Measurements from ENCODE around the gene STAP1. TPM values are rescaled to one million over a fixed set of nuclear protein-coding genes. Genes with fewer than 3 reads are reported as not detected.
A peak's percentile ranks its signal among the peaks of the same experiment; 100 is the strongest.

The STAP1 gene
- total RNA-seq, 1 donor, result not detected

DNA sequence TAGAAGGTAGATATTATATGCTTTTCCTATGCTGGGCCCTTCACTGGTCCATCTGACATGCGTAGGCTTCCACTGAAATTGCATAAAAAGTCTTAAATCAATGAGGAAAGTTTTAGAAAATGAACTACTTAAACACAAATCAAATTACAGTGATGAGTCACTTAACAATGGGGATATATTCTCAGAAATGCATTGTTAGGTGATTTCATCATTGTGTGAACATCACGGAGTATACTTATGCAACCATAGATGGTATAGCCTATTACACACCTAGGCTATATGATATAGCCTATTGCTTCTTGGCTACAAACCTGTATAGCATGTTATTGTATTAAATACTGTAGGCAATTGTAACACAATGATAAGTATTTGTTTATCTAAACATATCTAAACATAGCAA lies 10.3 kb downstream of the STAP1 start:
- H4K20me1 ChIP-seq (ENCODE audit: insufficient read depth, low read length), result no peaks in the 10 kb centered on the region
- H3K27me3 ChIP-seq (ENCODE audit: insufficient read depth, low read length), result no peaks in the 10 kb centered on the region
- no peaks in the 10 kb centered on the region for H3K79me2 ChIP-seq (ENCODE audit: insufficient read depth, low read length)
- H3K36me3 ChIP-seq (ENCODE audit: insufficient read depth, low read length), result no peaks in the 10 kb centered on the region
- peaks cover 4% of the 10 kb centered on the region for H3K4me1 ChIP-seq (ENCODE audit: insufficient read depth, low read length)
- no peak overlapping the region for H2AFZ ChIP-seq (ENCODE audit: low read length)
- H3K4me3 ChIP-seq (ENCODE audit: insufficient read depth, low read length), result no peak overlapping the region
- H3K27ac ChIP-seq (ENCODE audit: low read depth, low read length), result no peak overlapping the region
- no peak for DNase-seq (ENCODE audit: insufficient read length, low spot score, missing footprints)
- H3K4me2 ChIP-seq (ENCODE audit: insufficient read depth, low read length), result no peak overlapping the region
- H3K9me3 ChIP-seq (ENCODE audit: low read depth, low read length), result no peaks in the 10 kb centered on the region
- TF ChIP-seq CTCF (IDR thresholded peaks at IDR 0.05; ENCODE audit: extremely low read depth, low read depth, low read length), result no peak

DNA sequence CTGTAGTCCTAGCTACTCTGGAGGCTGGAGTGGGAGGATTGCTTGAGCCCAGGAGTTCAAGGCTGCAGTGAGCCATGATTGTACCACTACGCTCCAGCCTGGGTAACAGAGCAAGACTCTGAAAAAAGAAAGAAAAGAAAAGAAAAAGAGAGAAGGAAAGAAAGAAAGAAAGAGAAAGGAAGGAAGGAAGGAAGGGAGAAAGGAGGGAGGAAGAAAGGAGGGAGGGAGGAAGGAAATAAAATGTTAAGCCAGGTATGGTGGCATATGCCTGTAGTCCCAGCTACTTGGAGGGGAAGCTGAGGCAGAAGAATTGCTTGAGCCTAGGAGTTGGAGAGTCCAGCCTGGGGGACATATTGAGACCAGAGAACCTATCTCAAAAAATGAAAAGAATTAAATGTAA lies 12.0 kb downstream of the STAP1 start:
- H2AFZ ChIP-seq (ENCODE audit: low read length), result no peak overlapping the region
- H3K4me1 ChIP-seq (ENCODE audit: insufficient read depth, low read length), result peaks cover under 1% of the 10 kb centered on the region
- no peaks in the 10 kb centered on the region for H3K79me2 ChIP-seq (ENCODE audit: insufficient read depth, low read length)
- no peak for TF ChIP-seq CTCF (IDR thresholded peaks at IDR 0.05; ENCODE audit: extremely low read depth, low read depth, low read length)
- no peak overlapping the region for H3K4me2 ChIP-seq (ENCODE audit: insufficient read depth, low read length)
- no peaks in the 10 kb centered on the region for H3K9me3 ChIP-seq (ENCODE audit: low read depth, low read length)
- H4K20me1 ChIP-seq (ENCODE audit: insufficient read depth, low read length), result no peaks in the 10 kb centered on the region
- no peak overlapping the region for H3K27ac ChIP-seq (ENCODE audit: low read depth, low read length)
- DNase-seq (ENCODE audit: insufficient read length, low spot score, missing footprints), result no peak
- H3K27me3 ChIP-seq (ENCODE audit: insufficient read depth, low read length), result no peaks in the 10 kb centered on the region
- no peak overlapping the region for H3K4me3 ChIP-seq (ENCODE audit: insufficient read depth, low read length)
- H3K36me3 ChIP-seq (ENCODE audit: insufficient read depth, low read length), result no peaks in the 10 kb centered on the region

- no peaks in the 10 kb centered on the region for H3K36me3 ChIP-seq (ENCODE audit: insufficient read depth, low read length)
- no peaks in the 10 kb centered on the region for H3K4me1 ChIP-seq (ENCODE audit: insufficient read depth, low read length)
- peak overlapping the region; percentile 18 for H2AFZ ChIP-seq (ENCODE audit: low read length)
- H3K27me3 ChIP-seq (ENCODE audit: insufficient read depth, low read length), result no peaks in the 10 kb centered on the region
- no peak for TF ChIP-seq CTCF (IDR thresholded peaks at IDR 0.05; ENCODE audit: extremely low read depth, low read depth, low read length)
- no peaks in the 10 kb centered on the region for H3K9me3 ChIP-seq (ENCODE audit: low read depth, low read length)
- no peak overlapping the region for H3K4me2 ChIP-seq (ENCODE audit: insufficient read depth, low read length)
- H4K20me1 ChIP-seq (ENCODE audit: insufficient read depth, low read length), result no peaks in the 10 kb centered on the region
- no peak overlapping the region for H3K27ac ChIP-seq (ENCODE audit: low read depth, low read length)
- no peaks in the 10 kb centered on the region for H3K79me2 ChIP-seq (ENCODE audit: insufficient read depth, low read length)
- no peak for DNase-seq (ENCODE audit: insufficient read length, low spot score, missing footprints)
- no peak overlapping the region for H3K4me3 ChIP-seq (ENCODE audit: insufficient read depth, low read length)
Measured at GRCh38 chr4:67571975-67572374, 13.4 kb downstream of the STAP1 start.

DNA sequence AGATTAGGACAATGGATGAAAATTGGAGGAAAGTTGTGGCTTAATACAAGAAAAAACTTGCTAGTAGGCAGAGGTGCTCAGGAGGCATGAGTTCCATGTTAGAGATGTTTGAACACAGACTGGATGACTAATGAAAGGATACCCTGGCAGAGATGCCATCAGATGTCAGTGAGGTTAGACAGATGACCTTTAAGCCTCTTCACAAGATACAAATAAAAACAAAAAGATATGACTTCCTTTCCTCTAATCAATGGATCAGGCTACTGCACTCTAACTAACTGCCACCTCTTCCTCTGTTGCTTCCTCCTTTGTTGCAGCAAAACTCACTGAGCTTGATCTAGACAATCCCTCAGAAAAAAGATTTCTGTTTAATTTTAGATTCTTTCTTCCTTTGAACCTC lies 14.7 kb downstream of the STAP1 start:
- Histone ChIP-seq H3K27ac (ENCODE audit: low read depth, low read length) (no peak overlapping the region), H4K20me1 (ENCODE audit: insufficient read depth, low read length) (no peaks in the 10 kb centered on the region), H3K4me2 (ENCODE audit: insufficient read depth, low read length) (no peak overlapping the region), H3K36me3 (ENCODE audit: insufficient read depth, low read length) (no peaks in the 10 kb centered on the region), H2AFZ (ENCODE audit: low read length) (no peak overlapping the region), H3K79me2 (ENCODE audit: insufficient read depth, low read length) (no peaks in the 10 kb centered on the region), H3K4me1 (ENCODE audit: insufficient read depth, low read length) (no peaks in the 10 kb centered on the region), H3K9me3 (ENCODE audit: low read depth, low read length) (no peaks in the 10 kb centered on the region), H3K4me3 (ENCODE audit: insufficient read depth, low read length) (no peak overlapping the region), H3K27me3 (ENCODE audit: insufficient read depth, low read length) (no peaks in the 10 kb centered on the region)
- TF ChIP-seq CTCF (IDR thresholded peaks at IDR 0.05; ENCODE audit: extremely low read depth, low read depth, low read length), result no peak
- no peak for DNase-seq (ENCODE audit: insufficient read length, low spot score, missing footprints)
